IPS DF 19.7 (cell line): ENCODE results near the gene ELMO1.

Source experiments
- DNase-seq: peaks from one replicate; pipeline ENCODE4 v3.0.0-alpha.2; 2013; ENCODE audit warnings: low read depth, low spot score

The ELMO1 gene

GRCh38 chr7:37027557-37028341 is 420.9 kb downstream of the ELMO1 start:
- no peak for DNase-seq

GRCh38 chr7:37027104-37027503 is 421.6 kb downstream of the ELMO1 start:
- no peak for DNase-seq

- no peak for DNase-seq
These were observed 429.7 kb downstream of the ELMO1 start for GRCh38 chr7:37018954-37019353.

GRCh38 chr7:37016064-37016878 is 432.4 kb downstream of the ELMO1 start:
- no peak for DNase-seq

- no peak for DNase-seq
These were observed 433.2 kb downstream of the ELMO1 start for GRCh38 chr7:37015353-37016034.

- no peak for DNase-seq
These were observed 434.9 kb downstream of the ELMO1 start for GRCh38 chr7:37013771-37014170.

- no peak for DNase-seq
These were observed 437.3 kb downstream of the ELMO1 start for GRCh38 chr7:37011151-37011890.

GRCh38 chr7:37009125-37009675 is 439.5 kb downstream of the ELMO1 start:
- DNase-seq: no peak

GRCh38 chr7:37007691-37008090 is 441.0 kb downstream of the ELMO1 start:
- DNase-seq: no peak

- no peak for DNase-seq
These were observed 441.4 kb downstream of the ELMO1 start for GRCh38 chr7:37007268-37007667.

- no peak for DNase-seq
These were observed 441.9 kb downstream of the ELMO1 start for GRCh38 chr7:37006764-37007163.

GRCh38 chr7:37000511-37000910 is 448.2 kb downstream of the ELMO1 start:
- no peak for DNase-seq

- DNase-seq: no peak
These were observed 448.8 kb downstream of the ELMO1 start for GRCh38 chr7:36999626-37000485.

GRCh38 chr7:36995776-36996175 is 452.9 kb downstream of the ELMO1 start:
- DNase-seq: no peak

- DNase-seq: no peak
These were observed 454.1 kb downstream of the ELMO1 start for GRCh38 chr7:36994456-36995112.

GRCh38 chr7:36986948-36987724 is 461.5 kb downstream of the ELMO1 start:
- DNase-seq: no peak

GRCh38 chr7:36986511-36986933 is 462.1 kb downstream of the ELMO1 start:
- DNase-seq: no peak

GRCh38 chr7:36985866-36986400 is 462.7 kb downstream of the ELMO1 start:
- no peak for DNase-seq

- DNase-seq: no peak
These were observed 463.3 kb downstream of the ELMO1 start for GRCh38 chr7:36985316-36985715.
